OCI-LY7 (cell line): ENCODE measurements around the gene CER1.

Source experiments
- EZH2phosphoT487 ChIP-seq: fragments of 200-600 bp; sonication (generic); IDR thresholded peaks from 2 replicates; pipeline ENCODE4 v1.6.1; 2018; ENCODE audit warnings: low read depth, borderline replicate concordance, mild to moderate bottlenecking, mixed run types, antibody characterized with exemption, low read length, moderate library complexity, mixed read lengths
- TF ChIP-seq, protein P1 (sequence below): fragments of 200-600 bp; sonication (generic); conservative IDR thresholded peaks from 2 replicates; pipeline ENCODE4 v1.5.1; 2014; ENCODE audit warnings: mild to moderate bottlenecking, antibody characterized with exemption, low read length, moderate library complexity, mixed read lengths

DNA sequence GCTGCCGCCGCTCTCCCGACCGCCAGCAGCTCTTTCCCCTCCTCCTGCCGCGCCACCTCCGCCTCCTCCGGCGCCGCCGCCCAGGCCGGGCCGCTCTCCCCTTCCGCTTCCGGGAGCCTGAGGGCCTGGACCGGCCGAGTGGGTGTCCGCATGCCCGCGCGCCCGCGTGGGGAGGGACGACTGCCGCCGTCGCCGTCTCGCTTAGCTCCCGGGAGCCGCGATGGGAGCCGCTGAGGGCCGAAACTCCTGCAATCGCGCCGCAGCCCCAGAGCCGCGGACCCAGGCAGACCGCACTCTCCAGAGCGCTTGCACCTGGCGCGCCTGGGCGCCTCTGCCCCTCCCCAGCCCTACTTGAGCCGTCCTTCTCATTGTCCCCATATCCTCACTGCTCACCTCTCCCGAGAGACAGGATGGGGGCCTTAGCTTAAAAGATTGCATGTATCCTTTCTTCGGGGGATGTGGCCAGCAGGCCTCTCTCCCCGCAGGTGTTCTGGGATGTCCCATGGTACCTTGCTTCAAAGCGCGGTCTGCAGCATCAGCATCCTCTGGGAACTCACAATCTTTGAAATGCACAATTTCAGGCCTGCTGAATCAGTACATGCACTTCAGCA is 29.2 kb downstream of the CER1 start, which contains the start of gene ZDHHC21:
- TF ChIP-seq, protein P1, sequence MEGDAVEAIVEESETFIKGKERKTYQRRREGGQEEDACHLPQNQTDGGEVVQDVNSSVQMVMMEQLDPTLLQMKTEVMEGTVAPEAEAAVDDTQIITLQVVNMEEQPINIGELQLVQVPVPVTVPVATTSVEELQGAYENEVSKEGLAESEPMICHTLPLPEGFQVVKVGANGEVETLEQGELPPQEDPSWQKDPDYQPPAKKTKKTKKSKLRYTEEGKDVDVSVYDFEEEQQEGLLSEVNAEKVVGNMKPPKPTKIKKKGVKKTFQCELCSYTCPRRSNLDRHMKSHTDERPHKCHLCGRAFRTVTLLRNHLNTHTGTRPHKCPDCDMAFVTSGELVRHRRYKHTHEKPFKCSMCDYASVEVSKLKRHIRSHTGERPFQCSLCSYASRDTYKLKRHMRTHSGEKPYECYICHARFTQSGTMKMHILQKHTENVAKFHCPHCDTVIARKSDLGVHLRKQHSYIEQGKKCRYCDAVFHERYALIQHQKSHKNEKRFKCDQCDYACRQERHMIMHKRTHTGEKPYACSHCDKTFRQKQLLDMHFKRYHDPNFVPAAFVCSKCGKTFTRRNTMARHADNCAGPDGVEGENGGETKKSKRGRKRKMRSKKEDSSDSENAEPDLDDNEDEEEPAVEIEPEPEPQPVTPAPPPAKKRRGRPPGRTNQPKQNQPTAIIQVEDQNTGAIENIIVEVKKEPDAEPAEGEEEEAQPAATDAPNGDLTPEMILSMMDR = no peak
- no peak for TF ChIP-seq EZH2phosphoT487
